Posterior cingulate gyrus (tissue), 11 donors: ENCODE results near the gene EMD.
"Not testable (repeated sequence)": the region's sequence is repeated elsewhere in the genome, so short reads cannot be mapped to it uniquely, and the experiment has no call there.

Experiments used
- DNase-seq, 10 donors: peaks; one replicate each; pipeline versions ENCODE4 v3.0.0 to v3.0.0-alpha.2; 2020 to 2021; ENCODE audit warnings: mixed read lengths in 3 of 10
- intact Hi-C: fragments of 100-400 bp; cut with DNase I; formaldehyde crosslinking; loops from one replicate; pipeline ENCODE4 v1.15.1; 2023

Gene EMD

DNA sequence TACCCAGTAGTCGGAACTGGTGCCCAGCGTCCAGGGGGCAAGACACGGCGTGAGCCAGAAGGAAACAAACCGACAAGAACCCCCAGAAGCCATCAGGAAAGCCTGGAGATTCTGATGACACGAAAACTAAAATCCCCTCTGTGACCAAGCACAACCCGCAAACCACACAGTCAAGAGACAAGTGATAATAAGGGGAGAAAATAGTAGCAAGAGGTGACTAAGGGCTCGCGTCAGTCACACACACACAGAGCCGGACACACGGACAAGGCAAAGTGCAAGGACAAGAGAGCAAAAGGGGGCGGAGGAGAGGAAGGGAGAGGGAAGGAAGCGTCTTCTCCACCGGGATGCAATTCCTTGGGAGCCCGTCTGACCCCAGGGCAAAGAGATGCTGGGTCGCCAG is 9.6 kb downstream of the EMD start:
- DNase-seq, intact Hi-C loops: not testable (repeated sequence)

DNA sequence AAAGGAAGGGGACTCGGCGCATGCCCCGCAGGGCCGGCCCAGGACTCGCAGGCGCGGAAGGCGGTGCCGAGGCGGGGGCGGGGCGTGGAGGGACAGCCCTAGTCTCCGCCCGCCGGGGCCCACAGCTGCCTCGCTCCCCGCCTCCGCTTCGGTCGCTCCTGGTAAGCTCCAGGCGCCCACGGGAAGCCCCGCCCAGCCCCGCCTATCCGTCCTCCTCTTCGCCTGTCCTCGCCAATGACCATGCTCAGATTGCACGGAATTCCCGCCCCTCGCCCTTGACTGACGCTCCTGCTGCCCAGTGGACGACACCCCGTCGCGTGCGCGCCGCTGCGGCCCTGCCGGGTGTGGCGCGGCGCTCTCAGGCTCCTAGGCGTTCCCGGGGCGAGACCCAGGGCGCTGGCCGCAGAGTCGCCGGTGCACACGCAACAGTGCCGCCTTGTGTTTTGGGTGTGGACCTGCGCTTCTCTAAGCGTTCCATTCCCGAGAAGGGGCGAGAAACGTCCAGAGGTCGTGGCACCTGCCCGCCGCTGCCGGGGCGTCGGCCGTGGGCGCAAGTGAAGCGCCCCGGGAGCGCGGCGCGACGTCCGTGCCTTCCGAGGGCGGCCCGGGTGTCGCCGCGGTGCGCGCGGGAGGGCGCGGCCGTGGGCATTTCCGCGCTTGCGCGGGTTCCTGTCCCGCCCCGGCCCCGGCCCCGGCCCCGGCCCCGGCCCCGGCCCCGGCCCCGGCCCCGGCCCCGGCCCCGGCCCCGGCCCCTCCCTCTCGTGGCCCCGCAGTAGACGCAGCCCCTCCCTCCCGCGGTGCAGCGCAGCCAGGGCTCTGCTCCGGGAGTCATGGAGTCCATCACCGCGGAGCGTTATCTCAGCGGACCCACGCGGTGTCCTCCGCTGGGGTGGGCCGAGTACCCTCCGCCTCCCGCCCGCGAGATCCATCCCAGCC is 11.0 kb downstream of the EMD start:
- DNase-seq, intact Hi-C loops: not testable (repeated sequence)

DNA sequence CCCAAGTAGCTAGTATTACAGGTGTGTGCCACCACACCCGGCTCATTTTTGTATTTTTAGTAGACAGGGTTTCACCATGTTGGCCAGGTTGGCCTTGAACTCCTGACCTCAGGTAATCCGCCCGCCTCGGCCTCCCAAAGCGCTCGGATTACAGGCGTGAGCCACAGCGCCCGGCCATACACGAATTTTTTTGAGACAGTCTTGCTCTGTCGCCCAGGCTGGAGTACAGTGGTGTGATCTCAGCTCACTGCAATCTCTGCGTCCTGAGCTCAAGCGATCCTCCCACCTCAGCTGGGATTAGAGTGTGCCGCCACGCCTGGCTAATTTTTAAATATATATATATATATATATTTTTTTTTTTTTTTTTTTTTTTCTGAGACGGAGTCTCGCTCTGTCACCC is 17.3 kb downstream of the EMD start:
- DNase-seq = not testable (repeated sequence)
- intact Hi-C loops = loop anchor here (5.0 kb wide), 1 partner anchor 136 kb away; no protein-coding TSS in a partner anchor

DNA sequence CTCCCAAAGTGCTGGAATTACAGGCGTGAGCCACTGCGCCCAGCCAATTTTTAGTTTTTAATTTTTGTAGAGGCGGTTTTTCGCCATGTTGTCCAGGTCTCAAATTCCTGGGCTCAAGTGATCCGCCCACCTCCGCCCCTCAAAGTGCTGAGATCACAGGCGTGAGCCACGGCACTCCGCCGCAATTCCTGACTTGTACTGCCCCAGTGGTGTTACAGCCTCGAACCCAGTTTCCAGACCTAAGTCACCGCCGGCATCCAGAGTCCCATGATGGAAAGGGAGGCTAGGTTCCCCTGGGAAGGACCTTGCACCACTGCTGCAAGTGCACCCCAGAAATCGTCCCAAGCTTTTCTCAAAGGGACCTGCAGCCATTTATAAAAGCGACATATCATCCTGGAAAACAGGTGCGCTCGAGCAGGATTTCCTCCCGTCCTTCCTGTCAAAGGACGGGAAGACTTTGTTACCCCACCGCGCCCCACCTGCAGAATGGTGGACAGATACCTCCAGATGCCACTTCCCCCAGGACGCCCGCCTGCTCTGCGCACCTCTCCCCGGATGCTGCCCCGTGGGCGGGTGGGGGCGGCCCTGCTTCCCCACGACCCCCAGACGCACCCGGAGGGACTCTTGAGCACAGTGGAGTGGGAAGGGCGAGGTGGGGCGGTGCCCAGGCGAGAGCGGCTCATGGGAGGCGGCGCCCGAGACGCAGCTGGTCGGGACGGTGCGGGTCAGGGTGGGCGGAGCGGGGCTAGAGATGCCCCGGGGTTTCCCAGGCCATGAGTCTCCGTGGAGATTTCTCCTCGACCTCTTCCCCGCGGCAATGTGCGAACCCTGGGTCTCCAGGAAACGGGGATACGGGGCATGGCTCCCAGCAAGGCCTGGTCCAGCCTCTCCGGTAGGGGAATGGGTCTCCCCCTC is 18.1 kb downstream of the EMD start:
- peak in 9 of 10 donors; percentile 25 to 93 (median 51) for DNase-seq
- intact Hi-C loops = loop anchor here (5.0 kb wide), 1 partner anchor 135 kb away; no protein-coding TSS in a partner anchor

DNA sequence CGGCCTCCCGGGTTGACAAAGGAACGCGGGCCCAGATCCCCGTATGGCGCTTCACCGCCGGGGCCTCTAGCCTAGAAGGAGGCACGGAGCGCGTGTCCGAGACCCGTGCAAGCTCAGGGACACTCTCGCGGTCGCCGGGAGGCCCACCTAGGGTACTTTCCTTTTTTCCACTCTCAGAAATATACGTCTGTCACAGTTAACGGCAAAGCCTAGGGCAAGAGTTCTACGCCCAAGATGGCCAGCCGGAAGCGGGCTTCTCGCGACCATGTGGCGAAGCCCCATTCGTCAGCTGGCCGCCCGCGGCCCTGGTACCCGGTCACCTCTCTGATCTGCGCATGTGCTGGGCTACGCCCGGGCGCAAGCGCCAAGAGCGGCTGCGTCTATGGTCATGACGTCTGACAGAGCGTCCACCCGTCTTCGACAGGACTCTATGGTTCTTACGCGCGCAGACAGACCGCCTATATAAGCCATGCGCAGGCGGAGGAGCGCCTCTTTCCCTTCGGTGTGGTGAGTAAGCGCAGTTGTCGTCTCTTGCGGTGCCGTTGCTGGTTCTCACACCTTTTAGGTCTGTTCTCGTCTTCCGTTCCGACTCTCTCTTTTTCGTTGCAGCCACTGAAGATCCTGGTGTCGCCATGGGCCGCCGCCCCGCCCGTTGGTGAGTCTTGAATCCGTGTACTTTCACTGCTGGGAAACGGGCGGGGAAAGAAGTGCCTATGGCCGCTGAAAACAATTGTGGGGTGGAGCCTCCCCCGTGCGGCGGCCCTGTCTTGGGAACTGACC is 19.0 kb downstream of the EMD start, which contains the start of gene RPL10:
Gene RPL10, plus strand, starts transcription at position 490 of the 780 bp plus-strand sequence. Its CDS starts 143 bp downstream, at position 633.
- intact Hi-C loops = loop anchor here (5.0 kb wide), 1 partner anchor 134 kb away; no protein-coding TSS in a partner anchor

DNA sequence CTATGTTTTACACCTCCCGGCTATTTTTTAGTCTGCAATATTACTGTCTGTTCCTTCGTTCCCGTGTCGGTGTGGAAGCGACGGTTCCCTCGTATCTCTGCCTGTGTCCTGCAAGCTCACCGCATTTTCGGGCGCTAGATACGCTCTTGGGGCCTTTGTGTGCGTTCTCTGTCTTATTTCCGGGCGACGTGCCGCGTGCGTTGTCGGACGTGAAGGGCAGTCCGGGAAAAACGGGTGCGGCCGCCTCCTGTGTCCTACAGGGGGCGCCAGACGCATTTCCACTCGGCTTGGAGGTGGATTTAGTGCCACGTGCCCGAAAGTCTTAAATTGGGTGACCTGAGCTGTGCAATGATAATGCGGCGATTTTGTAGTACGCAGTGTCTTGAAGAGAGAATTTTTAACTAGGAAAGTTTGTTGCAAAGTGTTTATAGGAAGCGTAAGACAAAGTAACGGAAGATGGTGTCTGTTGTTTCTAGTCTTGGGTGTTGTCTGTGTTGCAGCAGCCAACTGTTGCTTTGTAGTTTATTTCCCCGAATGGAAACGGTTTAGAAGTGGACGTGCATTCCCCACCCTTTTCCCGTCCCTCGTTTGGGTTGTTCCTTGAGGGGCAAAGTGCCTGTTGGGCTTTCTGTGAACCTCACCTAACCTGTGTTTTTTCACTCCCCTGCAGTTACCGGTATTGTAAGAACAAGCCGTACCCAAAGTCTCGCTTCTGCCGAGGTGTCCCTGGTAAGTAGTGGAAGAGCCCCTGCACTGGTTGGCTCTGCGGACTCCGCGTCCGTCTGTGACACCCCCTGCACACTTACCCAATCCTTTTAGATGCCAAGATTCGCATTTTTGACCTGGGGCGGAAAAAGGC is 19.8 kb downstream of the EMD start:
- peak; percentile 72 to 97 (median 80) for DNase-seq
- intact Hi-C loops = loop anchor here (5.0 kb wide), 1 partner anchor 133 kb away; no protein-coding TSS in a partner anchor

More for the DNA sequence above, 19.0 kb downstream of the EMD start, which contains the start of gene RPL10:
- peak; percentile 88 to 99 (median 91) for DNase-seq

DNA sequence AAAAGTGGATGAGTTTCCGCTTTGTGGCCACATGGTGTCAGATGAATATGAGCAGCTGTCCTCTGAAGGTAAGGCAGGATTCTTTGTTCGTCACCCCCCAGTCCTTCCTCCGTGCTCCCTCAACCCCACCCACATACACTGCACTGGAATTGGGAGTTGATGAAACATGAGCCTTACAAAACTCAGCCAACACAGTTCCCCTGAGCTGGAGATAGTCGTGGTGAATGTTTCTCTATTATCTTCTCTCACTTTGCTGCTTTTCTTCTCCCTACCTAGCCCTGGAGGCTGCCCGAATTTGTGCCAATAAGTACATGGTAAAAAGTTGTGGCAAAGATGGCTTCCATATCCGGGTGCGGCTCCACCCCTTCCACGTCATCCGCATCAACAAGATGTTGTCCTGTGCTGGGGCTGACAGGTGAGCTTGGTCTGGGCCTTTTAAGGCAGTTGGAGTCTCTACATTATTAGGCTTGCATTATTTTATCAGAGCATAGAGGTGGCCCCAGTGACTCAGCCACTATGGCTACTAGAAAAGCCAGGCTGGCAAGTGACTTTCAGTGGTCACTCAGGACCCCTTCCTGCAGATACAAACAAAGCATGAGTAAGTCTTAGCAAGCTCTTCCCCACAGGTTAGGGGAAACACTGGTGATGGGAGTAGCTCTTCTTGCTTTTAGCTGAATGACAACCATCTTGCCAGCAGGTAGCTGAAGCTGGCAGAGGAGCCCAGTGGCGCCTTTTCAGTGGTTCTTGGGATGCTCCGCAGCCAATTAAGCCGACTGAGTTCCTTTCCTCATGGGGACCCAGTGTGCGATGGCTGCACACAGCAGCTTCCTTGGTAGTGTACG is 20.7 kb downstream of the EMD start:
- no peak for DNase-seq
- intact Hi-C loops = loop anchor here (5.0 kb wide), 1 partner anchor 133 kb away; no protein-coding TSS in a partner anchor

DNA sequence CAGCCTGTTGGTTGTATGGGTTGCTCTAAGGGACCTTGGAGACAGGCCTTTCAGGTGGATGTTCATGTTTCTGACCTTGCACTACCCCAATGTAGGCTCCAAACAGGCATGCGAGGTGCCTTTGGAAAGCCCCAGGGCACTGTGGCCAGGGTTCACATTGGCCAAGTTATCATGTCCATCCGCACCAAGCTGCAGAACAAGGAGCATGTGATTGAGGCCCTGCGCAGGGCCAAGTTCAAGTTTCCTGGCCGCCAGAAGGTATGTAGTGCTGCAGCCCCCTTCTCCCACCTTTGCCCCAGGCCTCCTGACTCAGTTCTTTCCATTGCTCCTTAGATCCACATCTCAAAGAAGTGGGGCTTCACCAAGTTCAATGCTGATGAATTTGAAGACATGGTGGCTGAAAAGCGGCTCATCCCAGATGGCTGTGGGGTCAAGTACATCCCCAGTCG is 21.3 kb downstream of the EMD start:
- DNase-seq, intact Hi-C loops: not testable (repeated sequence)

DNA sequence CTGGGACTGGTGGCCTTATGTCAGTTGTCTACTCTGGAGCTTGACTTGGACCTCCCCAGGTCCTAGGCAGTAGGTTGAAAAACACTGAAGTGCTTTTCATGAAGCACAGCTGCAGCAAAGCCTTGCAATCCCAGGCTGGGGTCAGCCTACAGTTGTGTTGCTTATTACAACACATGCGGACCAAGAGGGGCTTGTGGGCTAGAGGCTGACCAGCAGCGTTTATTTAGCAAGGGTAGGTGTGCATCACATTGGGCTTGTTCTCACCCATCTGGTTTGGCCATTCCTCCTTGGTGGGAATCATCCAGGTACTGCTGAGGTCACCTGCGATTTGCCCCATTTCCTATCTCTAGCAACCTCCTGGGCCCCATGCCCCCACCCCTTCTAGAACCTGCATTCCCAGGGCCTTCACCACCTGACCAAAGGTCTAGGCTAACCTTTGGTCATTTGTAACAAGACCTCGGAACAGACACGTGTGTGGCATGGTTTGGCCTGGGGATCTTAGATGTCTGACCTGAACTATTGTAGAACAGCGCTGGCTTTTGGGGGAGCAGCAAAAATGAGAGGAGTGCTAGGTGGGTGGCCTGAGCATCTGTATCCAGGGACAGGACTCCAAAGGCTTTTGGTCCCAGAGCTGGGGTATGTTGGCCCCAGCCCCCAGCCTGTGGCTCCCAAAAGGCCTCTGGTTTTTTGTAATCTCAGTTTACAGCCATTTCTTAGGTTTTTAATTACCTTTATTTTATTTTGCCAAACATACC is 22.1 kb downstream of the EMD start:
- intact Hi-C loops = no loop called here
- DNase-seq = no peak

DNA sequence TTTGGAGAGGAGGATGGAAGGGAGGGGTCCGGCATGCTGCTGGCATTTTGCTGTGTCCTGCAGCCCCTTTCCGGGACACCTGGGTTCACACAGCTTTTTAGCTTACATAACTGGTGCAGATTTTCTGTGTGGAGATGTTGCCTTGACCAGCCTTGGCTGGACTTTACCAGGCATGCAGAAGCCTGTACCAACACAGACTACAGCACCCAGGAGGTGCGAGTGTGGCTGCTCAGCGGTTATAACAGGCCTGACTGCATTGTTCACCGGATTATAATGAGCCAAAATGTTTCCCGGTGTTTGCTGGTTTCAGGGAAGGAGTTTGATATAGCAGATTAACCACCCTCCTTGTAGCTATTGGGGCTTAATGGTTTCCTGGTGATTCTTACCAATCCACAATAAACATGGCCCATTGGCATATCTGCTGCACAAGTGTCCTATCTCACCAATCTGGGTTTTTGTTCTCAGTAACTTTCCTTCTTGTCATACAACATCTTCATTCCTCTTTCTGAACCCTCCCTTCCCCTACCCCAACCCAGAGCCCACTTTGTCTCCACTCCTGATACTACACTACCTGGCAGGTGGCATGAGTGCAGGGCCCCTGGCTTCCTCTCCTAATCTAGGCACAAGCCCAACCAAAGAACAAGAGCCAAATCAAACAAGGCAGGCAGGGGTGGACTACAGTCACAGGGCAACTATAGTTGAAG is 23.0 kb downstream of the EMD start:
- intact Hi-C loops = no loop called here
- DNase-seq = no peak

DNA sequence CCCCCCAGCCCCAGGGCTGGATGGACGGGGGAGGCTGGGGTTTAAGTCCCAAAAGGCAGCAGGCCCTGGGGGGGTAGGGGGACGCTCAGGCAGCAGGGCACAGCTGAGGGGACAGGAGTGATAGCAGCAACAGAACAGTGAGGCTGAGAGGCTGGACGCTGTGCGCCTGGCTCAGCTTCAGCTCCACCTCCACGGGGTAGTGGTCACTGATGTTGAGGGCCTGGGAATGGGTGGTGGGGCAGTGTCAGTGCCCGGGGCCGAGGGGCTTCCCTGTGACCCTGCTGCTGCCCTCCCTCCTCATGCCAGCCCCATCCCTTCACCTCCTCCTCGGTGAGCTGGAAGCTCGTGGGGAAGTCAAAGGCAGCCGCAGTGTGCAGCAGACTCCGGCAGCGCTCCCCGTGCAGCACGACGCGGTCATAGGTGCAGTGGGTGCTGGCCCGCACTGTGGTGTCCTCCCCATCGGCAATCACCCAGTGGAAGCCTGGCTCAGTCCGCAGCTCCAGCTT is 23.6 kb downstream of the EMD start:
- intact Hi-C loops = no loop called here
- DNase-seq = no peak

DNA sequence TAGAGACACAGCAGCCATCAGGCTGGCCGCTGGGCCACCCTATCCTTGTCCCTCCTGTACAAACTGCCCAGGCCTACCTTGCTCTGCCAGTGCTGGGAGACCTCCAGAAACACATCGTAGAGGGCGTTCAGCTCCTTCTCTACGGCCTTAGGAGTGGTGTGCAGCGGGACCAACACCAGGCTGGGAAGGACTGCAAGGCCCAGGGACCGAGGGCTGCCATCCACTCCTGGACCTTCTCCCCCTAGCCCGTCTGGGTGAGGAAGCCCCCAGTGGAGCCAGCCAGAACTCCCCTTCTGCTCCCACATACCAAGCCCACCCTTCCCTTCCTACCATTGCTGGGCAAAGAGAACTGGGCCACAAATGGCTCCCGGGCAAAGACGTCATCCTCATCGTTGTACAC is 24.1 kb downstream of the EMD start:
- intact Hi-C loops = no loop called here
- no peak for DNase-seq

DNA sequence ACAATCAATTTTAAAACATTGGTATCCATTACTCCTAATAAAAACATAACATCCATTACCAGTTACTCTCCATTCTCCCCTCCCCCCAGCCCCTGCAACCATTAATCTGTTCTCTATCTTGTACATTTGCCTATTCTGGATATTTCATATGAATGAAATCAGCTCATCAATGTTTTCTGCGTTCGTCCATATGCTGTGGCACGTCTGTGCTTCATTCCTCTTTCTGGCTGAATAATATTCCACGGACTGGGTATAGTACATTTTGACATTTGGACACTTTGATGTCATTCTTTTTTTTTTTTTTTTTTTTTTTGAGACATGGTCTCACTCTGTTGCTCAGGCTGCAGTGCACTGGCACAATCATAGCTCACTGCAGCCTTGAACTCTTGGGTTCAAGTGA is 24.8 kb downstream of the EMD start:
- DNase-seq = no peak
- intact Hi-C loops = no loop called here

DNA sequence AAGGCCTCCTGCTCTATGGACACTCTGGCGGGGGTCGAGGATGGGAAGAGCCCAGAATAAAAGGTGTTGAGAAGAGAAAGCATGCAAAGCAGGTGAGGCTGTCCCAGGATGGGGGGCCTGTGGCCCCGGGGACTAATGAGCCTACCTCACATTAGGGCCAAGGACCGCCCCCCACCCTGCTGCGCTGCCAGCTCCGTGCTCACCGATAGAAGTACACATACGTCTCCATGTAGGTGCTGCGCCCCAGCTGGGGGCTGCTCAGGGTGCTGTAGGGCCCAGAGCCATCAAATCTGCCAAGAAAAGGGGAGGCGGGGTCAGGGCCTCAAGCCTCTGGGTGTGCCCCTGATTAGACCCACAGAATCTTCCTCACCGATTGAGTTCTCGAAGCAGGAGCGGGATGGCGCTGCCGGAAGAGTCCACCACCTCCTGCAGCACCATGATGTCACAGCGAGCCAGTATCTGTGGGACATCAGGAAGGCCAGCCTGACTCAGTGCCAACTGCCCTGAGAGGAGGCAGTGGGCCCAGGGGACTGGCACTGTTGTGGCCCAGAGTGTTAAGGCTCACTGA is 25.6 kb downstream of the EMD start:
- intact Hi-C loops = no loop called here
- no peak for DNase-seq

DNA sequence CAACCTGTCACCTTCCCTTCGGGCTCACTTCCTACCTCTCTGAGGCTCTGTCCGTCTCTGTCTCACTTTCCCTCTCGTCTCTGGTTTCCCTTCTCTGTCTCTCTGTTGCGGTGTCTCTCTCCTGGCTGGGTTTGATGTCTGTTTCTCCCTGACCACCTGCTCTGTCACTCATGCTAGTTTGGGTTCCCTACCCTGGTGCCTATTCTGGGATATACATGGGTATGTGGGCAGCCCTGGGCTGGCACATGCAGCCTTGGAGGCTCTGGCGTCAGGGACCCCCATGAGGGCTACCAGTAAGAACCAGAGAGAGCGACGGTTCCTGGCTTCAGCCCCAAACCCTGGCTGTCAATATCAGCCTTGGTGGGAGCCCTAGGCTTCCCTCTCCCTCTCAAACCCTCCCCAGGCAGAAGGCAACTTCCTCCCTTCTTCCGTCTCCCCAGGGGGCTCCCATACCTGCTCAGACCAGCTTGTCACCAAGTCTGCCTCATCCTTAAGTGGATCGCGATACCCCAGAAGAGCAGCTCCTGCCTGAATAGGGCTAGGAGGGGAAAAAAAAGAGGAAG is 29.6 kb downstream of the EMD start:
- intact Hi-C loops = no loop called here
- no peak for DNase-seq
